Activated CD4-positive, alpha-beta T cell treated with anti-CD3 and anti-CD28 coated beads for 36 hours (primary cell): Measurements from ENCODE around the gene ESYT1. TPM values are rescaled to one million over a fixed set of nuclear protein-coding genes. Genes with fewer than 3 reads are reported as not detected.

Experiments used
- ATAC-seq: fragments of 200-7000 bp; cut with Tn5 transposase; one replicate; pipeline ENCODE4 v1.10.0; 2021; ENCODE audit warnings: mild to moderate bottlenecking, moderate library complexity
- CTCF ChIA-PET: fragments of 350-600 bp; sonication (Branson Sonifier 250); formaldehyde crosslinking; loops from one replicate; lab custom pipeline; 2021; ENCODE audit warnings: antibody characterized with exemption; lab: Charles Lee
- POLR2A ChIA-PET: fragments of 350-600 bp; sonication (Branson Sonifier 250); formaldehyde crosslinking; loops from one replicate; lab custom pipeline; 2021; ENCODE audit warnings: antibody characterized with exemption, inconsistent platforms; lab: Charles Lee
- DNase-seq: peaks from one replicate; pipeline ENCODE4 v3.0.0-alpha.2; 2020
- H3K27ac Mint-ChIP-seq: one replicate; pipeline ENCODE4 v1.8.0; 2021; ENCODE audit warnings: mixed read lengths
- H3K27me3 Mint-ChIP-seq: one replicate; pipeline ENCODE4 v1.8.0; 2021; ENCODE audit warnings: mixed read lengths
- H3K36me3 Mint-ChIP-seq: one replicate; pipeline ENCODE4 v1.8.0; 2021; ENCODE audit warnings: low read depth, mixed read lengths
- H3K4me1 Mint-ChIP-seq: one replicate; pipeline ENCODE4 v1.8.0; 2021; ENCODE audit warnings: mixed read lengths
- H3K4me3 Mint-ChIP-seq: one replicate; pipeline ENCODE4 v1.8.0; 2021; ENCODE audit warnings: mild to moderate bottlenecking, moderate library complexity, mixed read lengths
- H3K9me3 Mint-ChIP-seq: one replicate; pipeline ENCODE4 v1.8.0; 2021; ENCODE audit warnings: low read depth, mixed read lengths
- intact Hi-C, 2 experiments: fragments of 100-400 bp; cut with DNase I in 1 of 2; cut with micrococcal nuclease in 1 of 2; formaldehyde crosslinking; loops; one replicate each; pipeline versions ENCODE4 v1.14.2 to v1.15.1; 2022 to 2024; cut with DNase I, micrococcal nuclease
- total RNA-seq, 2 experiments: library from RNA; stranded (reverse); gene quantifications; one replicate each; pipeline ENCODE4 v1.2.3, GENCODE V29; 2021

The ESYT1 gene
- 100 to 1,000 TPM; 132 to 160 TPM for total RNA-seq

- H3K4me1 Mint-ChIP-seq, result peaks cover 55% of the 10 kb centered on the region
These were observed at the start of gene ESYT1 for GRCh38 chr12:56127888-56128669. Gene ESYT1, plus strand, starts transcription at chr12:56128267. Its CDS starts 53 bp downstream, at chr12:56128320.

GRCh38 chr12:56078427-56078826, 49.6 kb upstream of the ESYT1 start:
- Mint-ChIP-seq H3K27me3 (peaks cover 6% of the 10 kb centered on the region), H3K9me3 (no peaks in the 10 kb centered on the region), H3K4me3 (no peak overlapping the region), H3K36me3 (no peaks in the 10 kb centered on the region), H3K27ac (no peak overlapping the region), H3K4me1 (peaks cover 8% of the 10 kb centered on the region)
- ChIA-PET CTCF (interaction anchor here (1.7 to 2.2 kb wide), 2 partner anchors 25 to 31 kb away, joined by 5 to 6 read pairs; partner anchors contain the start of gene PA2G4), POLR2A (interaction anchor here (0.7 kb wide), 1 partner anchor 281 kb away, joined by 4 read pairs; no protein-coding TSS in a partner anchor)
- DNase-seq, result no peak
- intact Hi-C loops, result no loop called here
- no peak for ATAC-seq

More at GRCh38 chr12:56127888-56128669, at the start of gene ESYT1:
- no peaks in the 10 kb centered on the region for H3K9me3 Mint-ChIP-seq
- peak within 1 kb of the TSS; percentile 93 for H3K4me3 Mint-ChIP-seq
- H3K36me3 Mint-ChIP-seq, result peaks cover 36% of the 10 kb centered on the region
- H3K27me3 Mint-ChIP-seq, result no peaks in the 10 kb centered on the region
- ATAC-seq (peak; percentile 96), DNase-seq (peak; percentile 98)
- CTCF ChIA-PET, result interaction anchor here (0.5 to 7.4 kb wide), 23 partner anchors 9 to 311 kb away, joined by 3 to 112 read pairs (median 4); partner anchors contain the start of genes ANKRD52, MYL6, ORMDL2 and PA2G4
- POLR2A ChIA-PET, result interaction anchor here (0.6 to 2.7 kb wide), 16 partner anchors 9 to 310 kb away, joined by 3 to 48 read pairs (median 4); partner anchors contain the start of genes MYL6, MYL6B, ORMDL2 and PA2G4
- peak within 1 kb of the TSS; percentile 95 for H3K27ac Mint-ChIP-seq
- intact Hi-C loops, result loop anchor here (1.0 to 5.0 kb wide), 11 partner anchors 24 to 509 kb away; partner anchors contain the start of genes COQ10A (in 2 of the 2), MYL6B (in 2 of the 2), PA2G4 (in 2 of the 2) and ANKRD52 (in 1 of the 2)

GRCh38 chr12:56078931-56079722, 48.9 kb upstream of the ESYT1 start:
- ChIA-PET POLR2A (no interaction called here), CTCF (interaction anchor here (0.5 to 1.7 kb wide), 20 partner anchors 9 to 423 kb away, joined by 3 to 6 read pairs (median 3); partner anchors contain the start of genes PA2G4 and RNF41)
- H3K36me3 Mint-ChIP-seq, result no peaks in the 10 kb centered on the region
- peak overlapping the region; percentile 74 for H3K4me3 Mint-ChIP-seq
- peaks cover 8% of the 10 kb centered on the region for H3K4me1 Mint-ChIP-seq
- ATAC-seq, result peak; percentile 42
- H3K27ac Mint-ChIP-seq, result no peak overlapping the region
- intact Hi-C loops, result loop anchor here in 1 of 2 experiments (1.0 kb wide), 2 partner anchors 25 to 39 kb away; partner anchors contain the start of genes PA2G4 and ZC3H10
- H3K27me3 Mint-ChIP-seq, result peaks cover 6% of the 10 kb centered on the region
- DNase-seq, result peak; percentile 76
- no peaks in the 10 kb centered on the region for H3K9me3 Mint-ChIP-seq

DNA sequence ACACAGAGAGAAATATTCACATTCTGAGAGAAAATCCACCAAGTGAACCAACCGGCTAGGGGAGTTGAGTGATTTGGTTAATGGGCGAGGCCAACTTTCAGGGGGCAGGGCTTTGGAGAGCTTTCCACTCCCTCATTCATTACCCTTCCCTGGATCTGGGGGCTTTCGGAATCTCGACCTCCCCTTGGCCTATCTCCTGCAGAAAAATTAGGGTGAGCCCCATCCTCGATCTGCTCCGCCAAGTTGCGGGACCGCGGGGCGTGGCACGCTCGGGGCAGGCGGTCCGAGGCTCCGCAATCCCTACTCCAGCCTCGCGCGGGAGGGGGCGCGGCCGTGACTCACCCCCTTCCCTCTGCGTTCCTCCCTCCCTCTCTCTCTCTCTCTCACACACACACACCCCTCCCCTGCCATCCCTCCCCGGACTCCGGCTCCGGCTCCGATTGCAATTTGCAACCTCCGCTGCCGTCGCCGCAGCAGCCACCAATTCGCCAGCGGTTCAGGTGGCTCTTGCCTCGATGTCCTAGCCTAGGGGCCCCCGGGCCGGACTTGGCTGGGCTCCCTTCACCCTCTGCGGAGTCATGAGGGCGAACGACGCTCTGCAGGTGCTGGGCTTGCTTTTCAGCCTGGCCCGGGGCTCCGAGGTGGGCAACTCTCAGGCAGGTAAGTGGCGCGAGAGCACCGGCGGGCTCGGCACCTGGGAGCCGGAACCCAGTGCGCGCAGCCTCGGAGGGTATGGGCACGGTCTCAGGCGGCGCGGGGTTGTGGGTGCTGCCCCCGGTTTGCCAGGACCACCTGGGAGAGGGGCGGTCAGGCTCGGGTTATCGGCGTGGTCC, 48.1 kb upstream of the ESYT1 start, which contains the start of gene ERBB3:
Gene ERBB3, plus strand, starts transcription at position 443 of the 833 bp plus-strand sequence. Its CDS starts 136 bp downstream, at position 579.
- intact Hi-C loops, result loop anchor here (1.0 to 5.0 kb wide), 3 partner anchors 24 to 38 kb away; partner anchors contain the start of genes PA2G4 (in 2 of the 2) and ZC3H10 (in 1 of the 2)
- peaks cover 8% of the 10 kb centered on the region for H3K4me1 Mint-ChIP-seq
- H3K36me3 Mint-ChIP-seq, result no peaks in the 10 kb centered on the region
- H3K27me3 Mint-ChIP-seq, result peaks cover 6% of the 10 kb centered on the region
- no peaks in the 10 kb centered on the region for H3K9me3 Mint-ChIP-seq
- DNase-seq (peak; percentile 84), ATAC-seq (peak; percentile 90)
- POLR2A ChIA-PET, result interaction anchor here (0.6 kb wide), 1 partner anchor 36 kb away, joined by 8 read pairs; no protein-coding TSS in a partner anchor
- CTCF ChIA-PET, result interaction anchor here (0.6 to 1.7 kb wide), 18 partner anchors 9 to 341 kb away, joined by 3 to 6 read pairs (median 4); partner anchors contain the start of gene PA2G4
- H3K27ac Mint-ChIP-seq, result no peak within 1 kb of the TSS
- H3K4me3 Mint-ChIP-seq, result peak within 1 kb of the TSS; percentile 74

DNA sequence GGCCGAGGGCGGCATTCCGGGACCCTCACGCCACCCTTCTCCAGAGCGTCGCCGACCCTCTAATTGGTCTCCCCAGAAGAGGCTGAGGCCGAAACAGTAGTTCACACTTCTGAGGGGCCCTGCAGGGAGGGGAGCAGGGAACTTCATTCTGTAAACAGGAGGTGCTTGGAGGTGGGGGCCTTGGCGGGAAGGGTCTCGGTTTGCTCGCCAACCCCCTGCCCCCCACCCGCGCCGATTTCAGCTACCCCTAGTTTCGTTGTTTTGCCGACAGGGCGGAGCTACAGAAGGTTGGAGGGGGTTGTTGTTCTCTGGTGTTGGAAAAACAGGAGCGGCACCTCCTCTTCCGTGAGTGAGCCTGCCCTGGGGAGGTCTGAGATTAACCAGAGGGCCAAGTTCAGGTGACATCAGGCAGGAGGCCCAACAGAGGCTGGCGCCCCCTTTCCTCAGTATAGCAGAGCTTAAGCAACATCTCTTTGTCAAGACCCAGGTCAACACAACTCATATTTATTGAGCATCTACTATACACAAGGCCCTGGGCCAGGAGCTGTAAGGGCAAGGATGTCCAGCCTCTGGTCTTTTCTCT, 47.4 kb upstream of the ESYT1 start:
- Mint-ChIP-seq H3K27ac (no peak overlapping the region), H3K36me3 (no peaks in the 10 kb centered on the region), H3K4me3 (peak overlapping the region; percentile 74), H3K9me3 (no peaks in the 10 kb centered on the region), H3K27me3 (peaks cover 6% of the 10 kb centered on the region), H3K4me1 (peaks cover 8% of the 10 kb centered on the region)
- peak; percentile 16 for DNase-seq
- ChIA-PET POLR2A (no interaction called here), CTCF (interaction anchor here (0.9 to 2.6 kb wide), 5 partner anchors 21 to 342 kb away, joined by 3 to 7 read pairs (median 4); no protein-coding TSS in a partner anchor)
- intact Hi-C loops, result loop anchor here in 1 of 2 experiments (1.0 to 5.0 kb wide), 2 partner anchors 24 to 33 kb away; partner anchors contain the start of gene PA2G4
- ATAC-seq, result no peak

DNA sequence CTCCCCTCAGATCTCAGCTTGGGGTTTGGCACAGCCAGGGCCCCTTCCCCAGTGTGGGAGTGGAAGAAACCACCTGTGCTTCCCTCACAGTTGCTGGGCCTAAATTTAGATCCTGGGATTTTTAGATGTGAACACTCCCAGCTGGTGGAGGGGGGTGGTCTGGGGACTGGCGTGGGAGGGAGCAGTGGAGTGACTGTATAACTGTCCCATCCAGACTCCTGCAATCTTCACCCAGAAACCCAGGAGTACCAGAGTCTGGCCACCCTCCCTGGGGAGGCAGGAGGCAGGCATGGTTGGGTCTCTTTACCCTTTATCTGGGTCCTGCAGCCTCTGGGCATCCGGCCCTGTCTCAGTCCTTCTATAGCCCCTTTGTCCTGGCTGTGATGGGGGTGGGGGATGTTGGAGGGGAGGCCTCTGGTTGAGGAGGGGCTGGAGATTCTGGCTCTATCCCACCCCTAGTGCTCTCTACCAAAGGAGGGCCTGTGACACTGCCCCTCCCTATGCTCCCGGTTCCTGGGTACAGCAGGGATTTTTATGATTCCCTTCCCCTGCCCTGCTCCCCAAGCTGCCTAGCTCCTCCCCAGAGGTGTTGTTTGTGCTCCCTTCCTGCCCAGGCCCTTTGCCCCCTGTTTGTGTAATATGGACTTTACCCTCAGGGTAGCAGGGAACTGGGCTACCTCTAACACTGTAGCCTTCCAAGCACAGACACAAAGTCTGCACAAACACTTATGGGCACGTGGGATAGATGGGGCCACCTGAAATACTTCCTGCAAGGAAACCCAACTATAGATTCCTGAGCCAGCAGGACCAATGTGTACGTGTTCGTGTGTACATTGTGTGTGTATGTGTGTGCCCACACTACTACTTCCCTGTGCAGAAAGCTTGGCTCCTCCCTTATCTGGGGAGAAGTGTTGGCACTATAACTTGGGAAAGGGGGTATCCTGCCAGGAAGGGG, 46.4 kb upstream of the ESYT1 start:
- DNase-seq (no peak), ATAC-seq (no peak)
- POLR2A ChIA-PET, result no interaction called here
- Mint-ChIP-seq H3K9me3 (no peaks in the 10 kb centered on the region), H3K4me1 (peaks cover 8% of the 10 kb centered on the region), H3K36me3 (no peaks in the 10 kb centered on the region), H3K4me3 (no peak overlapping the region), H3K27ac (no peak overlapping the region), H3K27me3 (peaks cover 6% of the 10 kb centered on the region)
- CTCF ChIA-PET, result interaction anchor here (0.7 to 2.6 kb wide), 5 partner anchors 22 to 544 kb away, joined by 3 to 7 read pairs (median 4); partner anchors contain the start of gene PA2G4
- intact Hi-C loops, result loop anchor here in 1 of 2 experiments (5.0 kb wide), 1 partner anchor 34 kb away; no protein-coding TSS in a partner anchor

- Mint-ChIP-seq H3K27ac (no peak overlapping the region), H3K27me3 (peaks cover 6% of the 10 kb centered on the region), H3K9me3 (no peaks in the 10 kb centered on the region), H3K4me3 (no peak overlapping the region), H3K4me1 (peaks cover 8% of the 10 kb centered on the region), H3K36me3 (no peaks in the 10 kb centered on the region)
- DNase-seq (no peak), ATAC-seq (no peak)
- ChIA-PET CTCF (interaction anchor here (0.7 to 2.6 kb wide), 6 partner anchors 22 to 544 kb away, joined by 3 to 7 read pairs (median 4); partner anchors contain the start of gene PA2G4), POLR2A (no interaction called here)
- intact Hi-C loops, result loop anchor here in 1 of 2 experiments (5.0 kb wide), 1 partner anchor 35 kb away; no protein-coding TSS in a partner anchor
These were observed 45.7 kb upstream of the ESYT1 start for GRCh38 chr12:56082382-56082781.

DNA sequence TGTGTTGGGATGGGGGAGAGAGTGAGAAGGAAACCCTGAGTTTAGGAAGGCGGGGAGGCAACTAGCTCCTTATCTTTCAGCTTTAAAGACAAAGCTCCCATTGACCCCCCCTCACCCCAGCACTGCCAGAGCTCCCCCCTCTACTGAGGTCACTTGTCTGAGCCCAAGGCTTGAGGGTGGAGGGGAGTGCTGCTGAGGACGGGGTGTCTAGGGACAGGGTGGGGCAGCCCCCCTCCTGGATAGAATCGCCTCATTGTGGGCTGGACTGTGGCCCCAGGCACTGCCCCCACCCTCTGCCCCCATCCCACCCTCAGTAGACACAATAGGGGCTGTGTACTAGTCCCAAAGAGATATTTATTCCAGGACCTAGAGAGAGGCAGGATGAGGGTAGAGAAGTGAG, 45.1 kb upstream of the ESYT1 start:
- POLR2A ChIA-PET, result interaction anchor here (0.6 kb wide), 1 partner anchor 37 kb away, joined by 3 read pairs; no protein-coding TSS in a partner anchor
- Mint-ChIP-seq H3K4me3 (no peak overlapping the region), H3K27ac (no peak overlapping the region), H3K9me3 (no peaks in the 10 kb centered on the region), H3K4me1 (peaks cover 8% of the 10 kb centered on the region), H3K36me3 (no peaks in the 10 kb centered on the region), H3K27me3 (peaks cover 6% of the 10 kb centered on the region)
- DNase-seq, result no peak
- intact Hi-C loops, result loop anchor here in 1 of 2 experiments (5.0 kb wide), 1 partner anchor 36 kb away; no protein-coding TSS in a partner anchor
- ATAC-seq, result no peak
- CTCF ChIA-PET, result interaction anchor here (1.0 to 2.6 kb wide), 5 partner anchors 18 to 87 kb away, joined by 3 to 7 read pairs (median 3); partner anchors contain the start of gene PA2G4
